Choroid plexus epithelial cell (primary cell): ENCODE results near the gene FAM131B.

Source experiments
- DNase-seq: peaks from one replicate; pipeline ENCODE4 v3.0.0-alpha.2; 2010; ENCODE audit warnings: low read depth
- H3K4me3 ChIP-seq: 2 replicates; pipeline ENCODE4 v1.5.1; 2011; ENCODE audit warnings: low read depth, mild to moderate bottlenecking, control low read depth, low read length, moderate library complexity
- CTCF ChIP-seq: conservative IDR thresholded peaks from 2 replicates; pipeline ENCODE4 v1.5.1; 2011; ENCODE audit warnings: low read depth, mild to moderate bottlenecking, control low read depth, inconsistent platforms, low read length, moderate library complexity

FAM131B gene

GRCh38 chr7:143329471-143330170 lies 32.9 kb downstream of the FAM131B start:
- no peak overlapping the region for H3K4me3 ChIP-seq
- no peak for DNase-seq
- TF ChIP-seq CTCF, result no peak

- TF ChIP-seq CTCF, result no peak
- no peak for DNase-seq
- no peak overlapping the region for H3K4me3 ChIP-seq
These were observed 34.6 kb downstream of the FAM131B start for GRCh38 chr7:143327903-143328302.

GRCh38 chr7:143325240-143325639 lies 37.3 kb downstream of the FAM131B start:
- H3K4me3 ChIP-seq, result no peak overlapping the region
- no peak for DNase-seq
- no peak for TF ChIP-seq CTCF

- peak; percentile 2 for TF ChIP-seq CTCF
- no peak overlapping the region for H3K4me3 ChIP-seq
- no peak for DNase-seq
These were observed 38.9 kb downstream of the FAM131B start for GRCh38 chr7:143323653-143324052.

GRCh38 chr7:143322760-143323633 lies 39.5 kb downstream of the FAM131B start:
- TF ChIP-seq CTCF, result no peak
- DNase-seq, result no peak
- H3K4me3 ChIP-seq, result no peak overlapping the region

- peak; percentile 29 for TF ChIP-seq CTCF
- DNase-seq, result no peak
- H3K4me3 ChIP-seq, result no peak overlapping the region
These were observed 40.8 kb downstream of the FAM131B start for GRCh38 chr7:143321734-143322133.

GRCh38 chr7:143321242-143321641 lies 41.3 kb downstream of the FAM131B start:
- H3K4me3 ChIP-seq, result no peak overlapping the region
- no peak for DNase-seq
- TF ChIP-seq CTCF, result no peak
